Adipose tissue (tissue), 3 donors: ENCODE measurements around the gene KAT6B. TPM values are rescaled to one million over a fixed set of nuclear protein-coding genes. Genes with fewer than 3 reads are reported as not detected.

Source experiments
- H3K27ac ChIP-seq: one replicate; pipeline ENCODE4 v1.5.1; 2013; ENCODE audit warnings: low read depth, low read length
- WGBS, 3 donors: extraction: QIAGEN DNeasy Blood & Tissue Kit; methylation state at CpG; one replicate each; pipeline ENCODE4 v1.1.7; 2013; 5-methylcytosine and 5-hydroxymethylcytosine counted together
- polyA plus RNA-seq, 3 donors: library from polyadenylated mRNA; stranded (reverse); fragments of 200-250 nt; gene quantifications; one replicate each; pipeline ENCODE4 v1.2.3, GENCODE V29; 2013
- donor health status: healthy with polysubstance abuse.
- donor health status: Bipolar disorder and iron deficiency.
- donor health status: healthy.

Gene KAT6B
- polyA plus RNA-seq, 3 donors, result 5.4 to 12.9 (median 6.8) TPM

- WGBS, 3 donors, result 94 to 96% (median 95%) methylated on average over 4 of the region's 4 CpGs
- no peak overlapping the region for H3K27ac ChIP-seq
Observed at GRCh38 chr10:75080554-75080953, 254.2 kb downstream of the KAT6B start.

GRCh38 chr10:75081379-75081778 lies 255.0 kb downstream of the KAT6B start:
- H3K27ac ChIP-seq, result no peak overlapping the region
- WGBS, 3 donors, result 96 to 99% (median 97%) methylated on average over 5 of the region's 5 CpGs
